Measurements from ENCODE around the gene GATM. TPM values are rescaled to one million over a fixed set of nuclear protein-coding genes. Genes with fewer than 3 reads are reported as not detected.

GATM gene
- total and polyA plus RNA-seq, 2 of the 4 experiments (the other 2 are of a cell fraction), result 0.10 to 0.18 TPM

- Histone ChIP-seq H3K9me3 (ENCODE audit: control insufficient read depth, insufficient read depth, low read length) (no peaks in the 10 kb centered on the region), H3K27ac (ENCODE audit: insufficient read depth, low read length) (no peak overlapping the region), H2BK20ac (ENCODE audit: low read depth, low read length) (no peak overlapping the region), H3K36me3 (ENCODE audit: control insufficient read depth, insufficient read depth, low read length) (no peaks in the 10 kb centered on the region), H3K4me2 (ENCODE audit: low read depth, low read length) (no peak overlapping the region), H3K9ac (ENCODE audit: low read depth, low read length) (no peak overlapping the region), H2BK120ac (ENCODE audit: low read depth, low read length) (no peak overlapping the region), H2BK5ac (ENCODE audit: low read depth, low read length, poor library complexity, severe bottlenecking) (no peak overlapping the region), H3K4me1 (ENCODE audit: control insufficient read depth, insufficient read depth, low read length) (no peaks in the 10 kb centered on the region), H2AK5ac (ENCODE audit: low read depth, low read length) (no peak overlapping the region), H4K8ac (ENCODE audit: low read depth in 2 of 2, low read length in 2 of 2) (no peak overlapping the region), H3K27me3 (ENCODE audit: control insufficient read depth, insufficient read depth, low read length) (peaks cover 17% of the 10 kb centered on the region), H3K14ac (replicated peaks; ENCODE audit: low read depth, low read length) (no peak overlapping the region), H3K79me1 (ENCODE audit: low read depth in 1 of 2, low read length in 2 of 2) (no peaks in the 10 kb centered on the region), H4K91ac (ENCODE audit: insufficient read depth, low read depth, low read length) (no peak overlapping the region), H3K18ac (ENCODE audit: low read depth, low read length) (no peak overlapping the region), H4K5ac (ENCODE audit: low read depth, low read length) (no peak overlapping the region), H3K4ac (ENCODE audit: low read depth, low read length) (no peak overlapping the region), H2AK9ac (replicated peaks; ENCODE audit: low read depth, low read length, poor library complexity) (no peak overlapping the region), H3K23ac (ENCODE audit: low read depth, low read length) (no peak overlapping the region), H2AFZ (replicated peaks; ENCODE audit: low read length, poor library complexity) (no peak overlapping the region), H2BK15ac (ENCODE audit: low read depth, low read length) (no peak overlapping the region), H4K20me1 (ENCODE audit: insufficient read depth, low read length) (no peaks in the 10 kb centered on the region), H3K9me1 (ENCODE audit: insufficient read depth, low read length) (no peaks in the 10 kb centered on the region), H3K56ac (ENCODE audit: extremely low read depth, insufficient read depth, low read length) (no peak overlapping the region), H3K4me3 (ENCODE audit: insufficient read depth, low read depth, low read length) (no peak overlapping the region)
- POLR2A ChIA-PET (ENCODE audit: unreplicated experiment), result no interaction called here
- in situ Hi-C loops (cut with MboI; ENCODE audit: low sequenced_read_pairs), result no loop called here
- no TSS peak for BruUV-seq (replicated peaks)
- no peak for DNase-seq
- intact Hi-C loops (cut with micrococcal nuclease), result no loop called here
- CTCF ChIA-PET, result interaction anchor here (1.9 kb wide), 1 partner anchor 230 kb away, joined by 5 read pairs; no protein-coding TSS in a partner anchor
- no peak for TF ChIP-seq MAFK (IDR thresholded peaks at IDR 0.05; ENCODE audit: low read depth, low read length)
- no peak for TF ChIP-seq FOS (IDR thresholded peaks at IDR 0.05; ENCODE audit: low read depth, low read length)
- TF ChIP-seq NFE2L2 (IDR thresholded peaks at IDR 0.05; ENCODE audit: low read depth, low read length), result no peak
- TF ChIP-seq CHD1 (IDR thresholded peaks at IDR 0.05; ENCODE audit: low read depth, low read length), result no peak
- no peak for TF ChIP-seq ELK1 (IDR thresholded peaks at IDR 0.05; ENCODE audit: borderline replicate concordance, low read depth, low read length)
- no peak for TF ChIP-seq RFX5 (IDR thresholded peaks at IDR 0.05; ENCODE audit: low read depth, low read length)
- no peak for TF ChIP-seq BHLHE40 (IDR thresholded peaks at IDR 0.05; ENCODE audit: low read depth, low read length)
- no peak for TF ChIP-seq POLR2A (IDR thresholded peaks at IDR 0.05; ENCODE audit: low read depth, low read length)
- no peak for TF ChIP-seq RCOR1 (IDR thresholded peaks at IDR 0.05; ENCODE audit: insufficient replicate concordance, low read length)
- dilution Hi-C loops (cut with HindIII; ENCODE audit: low sequenced_read_pairs, unreplicated experiment), result no loop called here
- no peak for ATAC-seq (ENCODE audit: low read depth)
These were observed 14.2 kb upstream of the GATM start for GRCh38 chr15:45392584-45392855.
